Left lung (tissue), 10 donors: ENCODE results near the gene MTRR. TPM values are rescaled to one million over a fixed set of nuclear protein-coding genes. Genes with fewer than 3 reads are reported as not detected.
A peak's percentile ranks its signal among the peaks of the same experiment; 100 is the strongest.

Source experiments
- ATAC-seq: fragments of 200-7000 bp; cut with Tn5 transposase; one replicate; pipeline ENCODE4 v1.9.1; 2020; ENCODE audit warnings: moderate library complexity
- DNase-seq, 4 donors: peaks; one replicate each; pipeline ENCODE4 v3.0.0-alpha.2; 2013 to 2020
- H3K27ac ChIP-seq, 2 donors: fragments of 200-600 bp; sonication (generic) in 1 of 2; one replicate each; pipeline versions ENCODE4 v1.5.0 to v1.8.0; 2020 to 2021
- H3K27me3 ChIP-seq, 2 donors: fragments of 200-600 bp; sonication (generic) in 1 of 2; one replicate each; pipeline versions ENCODE4 v1.5.0 to v1.8.0; 2020 to 2021
- H3K36me3 ChIP-seq, 2 donors: fragments of 200-600 bp; sonication (generic) in 1 of 2; one replicate each; pipeline versions ENCODE4 v1.5.0 to v1.8.0; 2020 to 2021
- H3K4me1 ChIP-seq, 2 donors: fragments of 200-600 bp; one replicate each; pipeline ENCODE4 v1.8.0; 2021
- H3K4me3 ChIP-seq, 2 donors: fragments of 200-600 bp; sonication (generic) in 1 of 2; one replicate each; pipeline versions ENCODE4 v1.5.0 to v1.8.0; 2020 to 2021; ENCODE audit warnings: mild to moderate bottlenecking in 1 of 2
- H3K9me3 ChIP-seq, 2 donors: fragments of 200-600 bp; sonication (generic) in 1 of 2; one replicate each; pipeline versions ENCODE4 v1.5.0 to v1.8.0; 2020 to 2021
- intact Hi-C, 2 donors: fragments of 100-400 bp; cut with DNase I; formaldehyde crosslinking; loops; one replicate each; pipeline versions ENCODE4 v1.11.2 to v1.14.2; 2022
- polyA plus RNA-seq, 6 donors: library from polyadenylated mRNA; unstranded; fragments of 120-200 nt; gene quantifications; one replicate each; pipeline ENCODE4 v1.2.1, GENCODE V29; 2013; ENCODE audit not compliant: insufficient read length in 6 of 6
- total RNA-seq, 2 donors: library from RNA; stranded (reverse); fragmentation: NEBNext Ultra II Directional; extraction: Animal tissue kit (Norgen Biotek cat#: 25700); gene quantifications; one replicate each; pipeline ENCODE4 v1.2.1, GENCODE V29; 2021
- TF ChIP-seq, protein P1 (sequence below), 2 donors: fragments of 200-600 bp; sonication (generic) in 1 of 2; IDR thresholded peaks; one replicate each; pipeline versions ENCODE4 v1.5.0 to v1.8.0; 2021; ENCODE audit warnings: antibody characterized with exemption in 2 of 2
- donor health status: DM: no; HTN: yes; CAD: no.
- donor health status: DM: no; HTN: no; CAD: no.

The MTRR gene
- total and polyA plus RNA-seq, 8 donors, result 47.5 to 78.2 (median 63.5) TPM

DNA sequence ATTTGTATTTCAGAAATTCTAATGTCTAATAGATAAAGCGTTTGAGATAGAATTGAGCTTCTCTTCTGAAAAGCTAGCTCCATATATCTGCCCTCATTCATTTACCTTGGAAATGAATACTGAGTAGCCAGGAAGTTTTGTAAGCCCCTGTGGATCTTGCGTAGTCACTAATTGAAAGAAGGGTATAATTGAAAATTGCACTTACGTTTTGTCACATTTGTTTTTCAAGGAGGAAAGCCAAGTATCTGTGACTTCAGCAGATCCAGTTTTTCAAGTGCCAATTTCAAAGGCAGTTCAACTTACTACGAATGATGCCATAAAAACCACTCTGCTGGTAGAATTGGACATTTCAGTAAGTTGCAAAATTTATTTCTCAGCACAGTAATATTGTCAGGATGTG, 14.0 kb downstream of the MTRR start:
- Histone ChIP-seq H3K36me3 (peaks cover 0 to 80% of the 10 kb centered on the region in 2 donors), H3K9me3 (no peaks in the 10 kb centered on the region), H3K27me3 (no peaks in the 10 kb centered on the region), H3K4me3 (no peak overlapping the region), H3K4me1 (peaks cover 16 to 66% of the 10 kb centered on the region in 2 donors), H3K27ac (peak overlapping the region; percentile 51 to 64)
- DNase-seq (peak in 1 of 4 donors; percentile 19), ATAC-seq (peak; percentile 5)
- TF ChIP-seq, protein P1, sequence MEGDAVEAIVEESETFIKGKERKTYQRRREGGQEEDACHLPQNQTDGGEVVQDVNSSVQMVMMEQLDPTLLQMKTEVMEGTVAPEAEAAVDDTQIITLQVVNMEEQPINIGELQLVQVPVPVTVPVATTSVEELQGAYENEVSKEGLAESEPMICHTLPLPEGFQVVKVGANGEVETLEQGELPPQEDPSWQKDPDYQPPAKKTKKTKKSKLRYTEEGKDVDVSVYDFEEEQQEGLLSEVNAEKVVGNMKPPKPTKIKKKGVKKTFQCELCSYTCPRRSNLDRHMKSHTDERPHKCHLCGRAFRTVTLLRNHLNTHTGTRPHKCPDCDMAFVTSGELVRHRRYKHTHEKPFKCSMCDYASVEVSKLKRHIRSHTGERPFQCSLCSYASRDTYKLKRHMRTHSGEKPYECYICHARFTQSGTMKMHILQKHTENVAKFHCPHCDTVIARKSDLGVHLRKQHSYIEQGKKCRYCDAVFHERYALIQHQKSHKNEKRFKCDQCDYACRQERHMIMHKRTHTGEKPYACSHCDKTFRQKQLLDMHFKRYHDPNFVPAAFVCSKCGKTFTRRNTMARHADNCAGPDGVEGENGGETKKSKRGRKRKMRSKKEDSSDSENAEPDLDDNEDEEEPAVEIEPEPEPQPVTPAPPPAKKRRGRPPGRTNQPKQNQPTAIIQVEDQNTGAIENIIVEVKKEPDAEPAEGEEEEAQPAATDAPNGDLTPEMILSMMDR (IDR thresholded peaks at IDR 0.05), result no peak
- intact Hi-C loops, result no loop called here

DNA sequence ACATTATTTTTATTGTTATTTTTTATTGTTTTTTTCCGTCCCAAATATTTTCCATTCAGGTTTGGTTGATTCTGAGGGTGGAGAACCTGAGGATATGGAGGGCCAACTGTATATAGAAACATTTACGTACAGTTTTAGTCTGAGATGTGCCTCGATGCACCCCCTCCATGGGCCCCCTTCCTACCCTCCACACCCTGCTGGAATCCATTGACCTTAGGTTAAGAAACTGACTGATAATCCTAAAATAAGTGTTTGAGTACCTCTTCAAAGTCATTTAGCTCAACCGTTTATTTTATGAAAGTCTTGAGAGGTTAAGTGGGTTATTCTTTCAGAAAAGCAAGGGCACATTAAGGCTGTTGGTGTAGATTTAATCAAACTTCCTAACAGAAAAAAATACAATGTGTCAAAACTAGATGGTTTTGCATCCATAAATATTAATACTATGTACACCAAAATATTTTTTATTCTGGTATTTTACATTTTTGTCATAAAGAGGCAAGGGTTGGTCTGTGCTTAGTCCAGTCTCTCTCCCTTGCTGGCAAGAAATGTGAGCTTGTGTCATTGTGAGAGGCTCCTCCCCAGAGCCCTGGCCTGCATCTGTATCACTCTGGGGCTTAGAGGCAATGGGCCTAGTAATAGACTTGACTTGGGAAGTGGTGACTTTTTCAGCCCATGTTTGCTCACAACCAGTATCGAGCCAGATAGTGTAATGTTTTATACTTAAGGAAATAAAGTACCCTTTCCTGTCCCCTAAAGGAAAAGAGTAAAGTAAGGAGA, 15.7 kb downstream of the MTRR start:
- TF ChIP-seq, protein P1 (IDR thresholded peaks at IDR 0.05), result no peak
- peak; percentile 84 for ATAC-seq
- DNase-seq, result peak in 1 of 4 donors; percentile 51
- Histone ChIP-seq H3K36me3 (peaks cover 0 to 85% of the 10 kb centered on the region in 2 donors), H3K4me3 (no peak overlapping the region), H3K4me1 (peaks cover 6 to 49% of the 10 kb centered on the region in 2 donors), H3K9me3 (no peaks in the 10 kb centered on the region), H3K27me3 (no peaks in the 10 kb centered on the region), H3K27ac (peak overlapping the region; percentile 25 to 74)
- intact Hi-C loops, result no loop called here

DNA sequence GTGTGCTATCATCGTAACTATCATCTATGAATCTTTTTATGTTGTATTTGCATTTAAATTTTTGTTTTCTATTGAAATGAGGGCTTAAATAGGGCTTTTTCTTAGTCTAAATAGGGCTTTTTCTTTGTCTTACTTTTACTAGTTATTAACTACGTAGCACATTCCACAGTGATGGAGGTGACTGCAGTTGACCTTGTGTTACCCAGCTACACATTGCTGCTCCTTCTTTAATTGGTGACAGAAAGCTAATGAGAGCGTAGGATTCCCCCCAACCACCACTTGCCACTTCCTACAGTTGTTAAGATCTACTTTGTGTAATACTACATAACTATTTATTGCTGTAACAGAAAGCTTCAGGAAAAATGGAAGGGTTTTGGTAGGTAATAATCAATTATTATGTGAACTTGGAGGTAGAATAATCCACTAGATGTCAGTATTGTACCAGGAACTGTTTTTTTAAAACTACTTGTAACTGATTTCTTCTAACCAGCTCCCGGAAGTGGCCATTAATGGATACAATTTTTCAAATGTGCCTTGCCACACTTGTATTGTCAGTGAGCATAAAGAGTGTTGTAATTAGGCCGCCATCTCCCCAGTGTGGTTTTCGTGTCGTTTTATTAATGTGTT, 18.0 kb downstream of the MTRR start:
- Histone ChIP-seq H3K36me3 (peaks cover 0 to 87% of the 10 kb centered on the region in 2 donors), H3K9me3 (no peaks in the 10 kb centered on the region), H3K27ac (peak overlapping the region in 1 of 2 donors; percentile 74), H3K4me1 (peaks cover 4 to 29% of the 10 kb centered on the region in 2 donors), H3K27me3 (no peaks in the 10 kb centered on the region), H3K4me3 (no peak overlapping the region)
- ATAC-seq (peak; percentile 14), DNase-seq (peak in 2 of 4 donors; percentile 34 to 48)
- intact Hi-C loops, result no loop called here
- TF ChIP-seq, protein P1 (IDR thresholded peaks at IDR 0.05), result peak; percentile 21 to 51

DNA sequence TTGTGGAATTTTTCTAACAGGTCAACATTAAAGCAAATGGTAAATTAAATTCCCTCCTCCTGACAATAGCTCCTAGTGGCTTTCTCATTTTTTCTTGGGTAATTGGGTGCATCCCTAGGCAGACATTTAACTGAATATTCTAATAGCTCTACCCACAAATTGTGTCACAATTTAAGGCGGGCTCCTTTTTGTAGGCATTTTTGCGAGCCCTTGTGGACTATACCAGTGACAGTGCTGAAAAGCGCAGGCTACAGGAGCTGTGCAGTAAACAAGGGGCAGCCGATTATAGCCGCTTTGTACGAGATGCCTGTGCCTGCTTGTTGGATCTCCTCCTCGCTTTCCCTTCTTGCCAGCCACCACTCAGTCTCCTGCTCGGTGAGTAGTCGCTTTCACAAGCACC, 20.0 kb downstream of the MTRR start:
- intact Hi-C loops, result no loop called here
- Histone ChIP-seq H3K4me3 (no peak overlapping the region), H3K36me3 (peaks cover 0 to 87% of the 10 kb centered on the region in 2 donors), H3K27ac (no peak overlapping the region), H3K4me1 (peaks cover 4 to 11% of the 10 kb centered on the region in 2 donors), H3K27me3 (no peaks in the 10 kb centered on the region), H3K9me3 (no peaks in the 10 kb centered on the region)
- ATAC-seq (no peak), DNase-seq (no peak)
- TF ChIP-seq, protein P1 (IDR thresholded peaks at IDR 0.05), result no peak

DNA sequence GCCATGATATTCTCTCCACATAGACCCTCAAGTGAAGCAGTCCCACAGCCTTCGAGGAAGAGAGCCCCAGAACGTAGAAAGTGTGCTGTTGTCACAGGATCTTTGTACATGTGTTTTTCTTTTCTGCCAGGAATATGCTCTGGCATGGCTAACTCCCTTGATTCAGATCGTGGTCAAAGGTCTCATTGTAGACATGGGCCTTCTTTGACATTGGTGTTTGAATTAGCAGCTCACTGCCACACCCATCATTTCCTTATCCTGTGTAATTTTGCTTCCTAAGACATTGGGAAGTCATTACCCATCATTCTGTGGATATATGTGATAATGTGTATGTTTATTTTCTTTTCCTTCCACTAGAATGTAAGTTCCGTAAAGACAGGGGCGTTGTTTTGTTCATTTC, 25.5 kb downstream of the MTRR start:
- intact Hi-C loops, result no loop called here
- ATAC-seq (no peak), DNase-seq (no peak)
- H3K27ac ChIP-seq, result no peak overlapping the region
- no peak overlapping the region for H3K4me3 ChIP-seq
- peaks cover 0 to 97% of the 10 kb centered on the region in 2 donors for H3K36me3 ChIP-seq
- TF ChIP-seq, protein P1 (IDR thresholded peaks at IDR 0.05), result no peak
- H3K9me3 ChIP-seq, result no peaks in the 10 kb centered on the region
- no peaks in the 10 kb centered on the region for H3K27me3 ChIP-seq
- H3K4me1 ChIP-seq, result no peaks in the 10 kb centered on the region
